Peyer's patch (tissue), 4 donors: ENCODE measurements around the gene PRADC1. TPM values are rescaled to one million over a fixed set of nuclear protein-coding genes. Genes with fewer than 3 reads are reported as not detected.

ENCODE experiments used
- DNase-seq, 3 donors: peaks; one replicate each; pipeline ENCODE4 v3.0.0-alpha.2; 2017 to 2019
- H3K27ac ChIP-seq, 4 donors: fragments of 200-600 bp; sonication (generic); one replicate each; pipeline ENCODE4 v1.5.1; 2016 to 2019
- H3K27me3 ChIP-seq, 2 donors: fragments of 200-600 bp; sonication (generic); one replicate each; pipeline ENCODE4 v1.5.1; 2019
- H3K36me3 ChIP-seq, 3 donors: fragments of 200-600 bp; sonication (generic); one replicate each; pipeline ENCODE4 v1.5.1; 2016 to 2019
- H3K4me1 ChIP-seq, 4 donors: fragments of 200-600 bp; sonication (generic); one replicate each; pipeline ENCODE4 v1.5.1; 2016 to 2019
- H3K4me3 ChIP-seq, 4 donors: fragments of 200-600 bp; sonication (generic); 1 replicate in 3 of 4; 2 replicates in 1 of 4; pipeline ENCODE4 v1.5.1; 2016 to 2019; ENCODE audit warnings: mild to moderate bottlenecking in 1 of 4
- H3K9me3 ChIP-seq, 4 donors: fragments of 200-600 bp; sonication (generic); one replicate each; pipeline ENCODE4 v1.5.1; 2016 to 2019; ENCODE audit warnings: mild to moderate bottlenecking in 1 of 4
- POLR2A ChIP-seq, 2 donors: fragments of 450-650 bp; IDR thresholded peaks; one replicate each; pipeline ENCODE4 v1.5.1; 2017; ENCODE audit warnings: antibody characterized with exemption in 2 of 2, mild to moderate bottlenecking in 2 of 2, moderate library complexity in 2 of 2
- total RNA-seq, 4 donors: library from RNA; depleted of rRNA; stranded (reverse); fragments of >200 nt; gene quantifications; one replicate each; pipeline ENCODE4 v1.1.0, GENCODE V29; 2016
- TF ChIP-seq, protein P1 (sequence below), 6 experiments: fragments of 450-650 bp in 4 of 6; fragments of 200-600 bp in 2 of 6; sonication (generic) in 1 of 6; IDR thresholded peaks; one replicate each; pipeline ENCODE4 v1.5.1; 2017 to 2019; ENCODE audit warnings: antibody characterized with exemption in 6 of 6, mild to moderate bottlenecking in 3 of 6, moderate library complexity in 1 of 6

The PRADC1 gene
- total RNA-seq, 4 donors from 2014 or later: 30.5 to 69.9 (median 41.4) TPM

DNA sequence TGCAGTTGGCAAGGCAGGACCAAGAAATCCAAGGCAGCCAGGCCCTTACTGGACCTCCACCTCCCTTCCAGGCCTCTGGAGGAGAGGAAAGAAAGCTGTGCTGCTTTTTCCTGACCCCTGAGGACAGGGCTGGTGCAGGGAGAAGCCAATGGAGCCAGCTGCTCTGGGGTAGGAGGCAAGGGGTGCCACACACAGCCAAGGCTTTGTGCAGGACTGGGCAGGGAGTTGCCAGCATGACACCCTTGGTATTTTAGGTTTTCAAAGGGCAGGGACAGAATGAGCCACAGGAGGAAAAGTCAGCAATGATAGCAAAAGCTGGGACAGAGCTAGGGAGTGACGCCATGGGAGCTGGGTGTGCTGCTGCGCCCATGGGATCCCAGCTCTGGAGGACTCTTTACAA, 24.0 kb upstream of the PRADC1 start:
- Histone ChIP-seq H3K27ac (no peak overlapping the region), H3K27me3 (no peaks in the 10 kb centered on the region), H3K4me3 (no peak overlapping the region), H3K36me3 (peaks cover 0 to 28% (median 0%) of the 10 kb centered on the region in 3 donors), H3K9me3 (no peaks in the 10 kb centered on the region), H3K4me1 (no peaks in the 10 kb centered on the region)
- DNase-seq: no peak
- TF ChIP-seq POLR2A (IDR thresholded peaks at IDR 0.05): no peak
- TF ChIP-seq, protein P1, sequence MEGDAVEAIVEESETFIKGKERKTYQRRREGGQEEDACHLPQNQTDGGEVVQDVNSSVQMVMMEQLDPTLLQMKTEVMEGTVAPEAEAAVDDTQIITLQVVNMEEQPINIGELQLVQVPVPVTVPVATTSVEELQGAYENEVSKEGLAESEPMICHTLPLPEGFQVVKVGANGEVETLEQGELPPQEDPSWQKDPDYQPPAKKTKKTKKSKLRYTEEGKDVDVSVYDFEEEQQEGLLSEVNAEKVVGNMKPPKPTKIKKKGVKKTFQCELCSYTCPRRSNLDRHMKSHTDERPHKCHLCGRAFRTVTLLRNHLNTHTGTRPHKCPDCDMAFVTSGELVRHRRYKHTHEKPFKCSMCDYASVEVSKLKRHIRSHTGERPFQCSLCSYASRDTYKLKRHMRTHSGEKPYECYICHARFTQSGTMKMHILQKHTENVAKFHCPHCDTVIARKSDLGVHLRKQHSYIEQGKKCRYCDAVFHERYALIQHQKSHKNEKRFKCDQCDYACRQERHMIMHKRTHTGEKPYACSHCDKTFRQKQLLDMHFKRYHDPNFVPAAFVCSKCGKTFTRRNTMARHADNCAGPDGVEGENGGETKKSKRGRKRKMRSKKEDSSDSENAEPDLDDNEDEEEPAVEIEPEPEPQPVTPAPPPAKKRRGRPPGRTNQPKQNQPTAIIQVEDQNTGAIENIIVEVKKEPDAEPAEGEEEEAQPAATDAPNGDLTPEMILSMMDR (IDR thresholded peaks at IDR 0.05): no peak

DNA sequence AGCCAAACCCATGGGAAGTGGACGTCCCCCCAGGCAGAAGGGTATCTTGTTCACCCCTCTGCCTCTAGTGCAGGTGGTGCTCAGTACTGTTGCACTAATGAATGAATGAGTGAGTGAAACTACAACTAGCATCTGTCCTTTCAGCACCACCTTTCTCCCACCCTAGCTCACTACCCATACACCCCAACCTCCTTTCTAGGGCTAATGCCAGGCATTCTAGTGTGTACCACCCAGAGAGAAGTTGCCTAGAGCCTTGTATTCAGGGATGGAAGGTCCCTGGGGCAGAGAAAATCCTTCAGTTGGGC, 23.5 kb upstream of the PRADC1 start:
- Histone ChIP-seq H3K27ac (no peak overlapping the region), H3K36me3 (peaks cover 0 to 33% (median 0%) of the 10 kb centered on the region in 3 donors), H3K27me3 (no peaks in the 10 kb centered on the region), H3K9me3 (no peaks in the 10 kb centered on the region), H3K4me1 (no peaks in the 10 kb centered on the region), H3K4me3 (no peak overlapping the region)
- no peak for DNase-seq
- TF ChIP-seq, protein P1 (IDR thresholded peaks at IDR 0.05): no peak
- TF ChIP-seq POLR2A (IDR thresholded peaks at IDR 0.05): no peak

DNA sequence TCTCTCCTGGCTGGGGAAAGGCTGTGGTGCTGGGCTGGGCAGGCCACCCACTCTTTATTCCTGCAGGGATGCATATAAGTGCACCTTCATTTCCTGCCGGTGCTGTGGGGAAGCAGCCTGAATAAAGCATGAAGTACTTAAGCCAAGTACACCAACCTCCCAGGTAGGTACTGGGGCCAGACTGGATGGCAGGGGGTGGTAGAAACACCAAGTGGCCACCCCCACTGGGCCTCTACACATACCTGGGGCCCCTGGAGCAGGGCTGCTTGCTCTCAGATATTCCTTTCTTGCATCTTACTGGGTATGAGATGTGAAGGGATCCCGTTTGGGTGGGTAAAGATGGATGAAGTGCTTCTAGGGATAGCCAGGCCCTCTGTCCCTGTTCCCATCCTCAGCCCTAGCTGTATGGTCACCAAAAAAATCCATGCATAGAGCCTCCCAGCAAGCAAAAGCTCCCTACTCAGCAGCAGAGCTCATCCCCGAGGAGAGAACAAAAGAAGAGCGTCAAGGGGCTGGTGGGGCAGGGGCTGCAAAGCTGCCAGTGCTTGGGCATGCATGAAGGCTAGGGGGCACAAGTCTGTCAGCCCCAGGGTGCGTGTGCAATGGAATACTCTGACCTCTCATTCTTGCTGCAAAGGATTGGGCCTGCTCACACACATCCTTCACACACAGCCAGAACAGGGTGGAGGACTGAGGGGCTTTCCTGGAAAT, 23.0 kb upstream of the PRADC1 start:
- TF ChIP-seq, protein P1 (IDR thresholded peaks at IDR 0.05): no peak
- no peak for TF ChIP-seq POLR2A (IDR thresholded peaks at IDR 0.05)
- H3K4me1 ChIP-seq: no peaks in the 10 kb centered on the region
- H3K4me3 ChIP-seq: no peak overlapping the region
- DNase-seq: no peak
- no peak overlapping the region for H3K27ac ChIP-seq
- no peaks in the 10 kb centered on the region for H3K9me3 ChIP-seq
- H3K36me3 ChIP-seq: peaks cover 0 to 38% (median 0%) of the 10 kb centered on the region in 3 donors
- H3K27me3 ChIP-seq: no peaks in the 10 kb centered on the region

DNA sequence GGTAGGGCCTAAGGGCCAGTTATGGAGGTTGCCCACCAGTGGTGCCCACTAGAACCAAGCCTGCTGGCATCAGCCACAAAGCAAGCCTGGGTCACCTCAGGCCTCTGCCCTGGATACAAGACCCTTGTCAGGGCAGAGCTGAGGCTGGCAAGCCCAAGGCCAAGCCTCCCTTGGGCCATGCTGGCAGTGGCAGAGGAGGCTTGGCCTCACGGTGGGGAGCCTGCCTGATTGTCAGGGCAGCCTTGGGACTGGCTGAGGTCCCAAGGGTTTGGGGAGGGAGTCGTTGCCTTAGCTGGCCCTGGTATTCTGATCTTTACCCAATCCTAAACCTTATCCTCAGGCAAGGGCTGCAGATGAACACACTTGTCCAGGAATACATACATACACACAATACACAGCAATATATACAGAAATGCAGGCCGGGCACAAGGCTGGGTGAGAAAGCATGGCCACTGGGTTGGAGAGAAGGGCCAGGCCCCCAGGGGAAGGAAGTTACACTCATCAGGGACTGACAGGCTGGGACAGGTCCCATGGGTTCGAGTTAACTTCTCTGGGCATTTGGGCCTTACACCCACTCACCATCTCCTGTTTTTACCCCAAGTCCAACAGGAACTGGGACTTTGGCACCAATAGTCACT, 22.1 kb upstream of the PRADC1 start:
- Histone ChIP-seq H3K9me3 (no peaks in the 10 kb centered on the region), H3K4me3 (no peak overlapping the region), H3K27ac (no peak overlapping the region), H3K4me1 (no peaks in the 10 kb centered on the region), H3K27me3 (no peaks in the 10 kb centered on the region), H3K36me3 (peaks cover 0 to 47% (median 0%) of the 10 kb centered on the region in 3 donors)
- TF ChIP-seq, protein P1 (IDR thresholded peaks at IDR 0.05): no peak
- TF ChIP-seq POLR2A (IDR thresholded peaks at IDR 0.05): no peak
- DNase-seq: no peak

DNA sequence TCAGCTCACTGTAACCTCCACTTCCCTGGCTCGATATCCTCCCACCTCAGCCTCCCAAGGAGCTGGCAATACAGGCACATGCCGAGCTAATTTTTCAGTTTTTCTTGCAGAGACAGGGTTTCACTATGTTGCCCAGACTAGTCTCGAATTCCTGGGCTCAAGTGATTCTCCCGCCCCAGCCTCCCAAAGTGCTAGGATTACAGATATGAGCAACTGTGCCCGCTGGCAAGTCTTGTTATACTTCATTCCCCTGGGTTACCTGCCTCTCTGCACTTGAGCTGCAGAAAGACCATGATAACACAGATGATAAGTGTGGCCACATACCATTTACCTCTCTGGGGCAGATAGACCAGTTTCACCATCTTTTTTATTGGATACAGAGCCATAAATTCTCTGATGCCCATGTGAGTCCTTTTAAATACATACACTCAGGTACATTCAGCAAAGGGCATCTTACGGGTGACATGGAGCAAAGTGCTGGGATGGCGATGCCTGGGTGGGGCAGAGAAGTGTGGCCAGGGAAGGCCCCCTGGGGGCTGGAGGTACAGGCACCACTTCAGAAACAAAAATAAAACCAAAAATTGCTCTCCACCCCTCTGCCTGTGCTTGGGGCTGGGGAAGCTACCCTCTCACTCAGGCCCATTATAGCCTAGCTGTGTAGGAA, 21.4 kb upstream of the PRADC1 start:
- H3K4me1 ChIP-seq: no peaks in the 10 kb centered on the region
- DNase-seq: no peak
- TF ChIP-seq POLR2A (IDR thresholded peaks at IDR 0.05): no peak
- TF ChIP-seq, protein P1 (IDR thresholded peaks at IDR 0.05): no peak
- H3K9me3 ChIP-seq: no peaks in the 10 kb centered on the region
- no peak overlapping the region for H3K4me3 ChIP-seq
- peaks cover 0 to 53% (median 0%) of the 10 kb centered on the region in 3 donors for H3K36me3 ChIP-seq
- no peaks in the 10 kb centered on the region for H3K27me3 ChIP-seq
- H3K27ac ChIP-seq: no peak overlapping the region
